ENCODE results near the gene MYO16.
"Not testable (repeated sequence)": the region's sequence is repeated elsewhere in the genome, so short reads cannot be mapped to it uniquely, and the experiment has no call there.

MYO16 gene

DNA sequence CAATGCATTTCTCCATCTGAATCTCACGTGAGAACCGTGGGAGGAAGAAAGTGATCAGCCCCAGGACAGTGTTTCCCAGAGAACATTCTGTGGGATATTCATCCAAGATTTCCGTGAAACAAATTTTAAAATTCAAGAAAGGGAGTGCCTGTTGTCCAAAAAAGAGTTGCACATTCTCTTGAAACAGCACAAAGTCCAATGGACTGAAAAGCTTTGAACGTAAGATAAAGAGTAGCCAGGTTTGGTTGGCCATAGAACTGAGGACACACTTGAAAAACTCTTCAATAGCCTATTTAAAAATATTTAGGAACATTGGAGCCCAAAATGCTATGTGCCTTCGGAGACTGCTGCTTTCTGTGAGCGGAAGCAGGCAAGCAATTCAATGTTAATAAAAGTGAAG lies 353.9 kb downstream of the MYO16 start:
- no peak for TF ChIP-seq YY1 (IDR thresholded peaks at IDR 0.05; ENCODE audit: insufficient read depth, insufficient read length)
- no peak for TF ChIP-seq SUZ12 (IDR thresholded peaks at IDR 0.05; ENCODE audit: extremely low read depth, insufficient read depth, insufficient read length)
- TF ChIP-seq ZNF274 (IDR thresholded peaks at IDR 0.05; ENCODE audit: low read depth, low read length), result no peak
- Histone ChIP-seq H3K27me3 (ENCODE audit: insufficient read depth, insufficient read length) (no peaks in the 10 kb centered on the region), H3K9me3 (ENCODE audit: insufficient read depth, low read length) (no peaks in the 10 kb centered on the region), H3K9ac (ENCODE audit: insufficient read length, low read depth) (no peak overlapping the region), H3K36me3 (ENCODE audit: insufficient read depth, insufficient read length, low read length) (no peaks in the 10 kb centered on the region), H3K4me1 (ENCODE audit: insufficient read depth, insufficient read length) (no peaks in the 10 kb centered on the region), H3K4me3 (ENCODE audit: insufficient read length, low read depth) (no peak overlapping the region)
- DNase-seq (ENCODE audit: low read depth, low spot score), result no peak

DNA sequence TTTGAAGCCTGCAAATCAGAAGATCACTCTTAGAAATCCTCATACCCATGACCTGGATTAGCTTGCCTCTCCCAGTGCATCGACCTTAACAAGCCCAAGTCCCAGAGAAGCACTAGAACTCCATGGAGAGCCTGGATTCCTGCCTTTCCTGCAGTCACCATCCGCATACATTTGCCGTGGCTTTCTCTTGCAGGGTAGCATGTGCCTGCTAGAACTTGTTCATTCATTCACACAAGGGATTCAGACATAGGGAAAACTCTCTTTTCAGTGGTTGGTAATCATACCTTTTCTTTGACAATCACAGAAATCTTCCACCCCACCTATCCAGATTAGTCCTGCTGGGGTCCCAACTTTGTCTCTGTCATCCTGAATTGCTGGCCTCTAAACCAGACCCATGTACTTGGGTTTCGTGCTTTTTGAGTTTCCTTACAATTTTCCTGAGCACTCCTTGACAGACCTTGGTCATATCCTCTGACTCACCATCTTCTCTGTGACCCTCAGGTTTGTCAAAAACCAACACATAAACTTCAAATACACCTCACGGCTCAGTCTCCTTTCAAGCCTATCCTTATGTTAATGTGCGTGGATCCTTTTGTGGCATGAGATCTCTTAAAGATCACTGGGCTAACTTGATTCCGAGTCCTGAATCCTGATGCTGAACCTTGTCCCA lies 355.0 kb downstream of the MYO16 start:
- no peak overlapping the region for H3K9ac ChIP-seq (ENCODE audit: insufficient read length, low read depth)
- H3K9me3 ChIP-seq (ENCODE audit: insufficient read depth, low read length), result no peaks in the 10 kb centered on the region
- TF ChIP-seq ZNF274 (IDR thresholded peaks at IDR 0.05; ENCODE audit: low read depth, low read length) (no peak), YY1 (IDR thresholded peaks at IDR 0.05; ENCODE audit: insufficient read depth, insufficient read length) (no peak), SUZ12 (IDR thresholded peaks at IDR 0.05; ENCODE audit: extremely low read depth, insufficient read depth, insufficient read length) (no peak)
- H3K4me1 ChIP-seq (ENCODE audit: insufficient read depth, insufficient read length), result no peaks in the 10 kb centered on the region
- H3K4me3 ChIP-seq (ENCODE audit: insufficient read length, low read depth), result no peak overlapping the region
- H3K27me3 ChIP-seq (ENCODE audit: insufficient read depth, insufficient read length), result no peaks in the 10 kb centered on the region
- H3K36me3 ChIP-seq (ENCODE audit: insufficient read depth, insufficient read length, low read length), result no peaks in the 10 kb centered on the region
- no peak for DNase-seq (ENCODE audit: low read depth, low spot score)

DNA sequence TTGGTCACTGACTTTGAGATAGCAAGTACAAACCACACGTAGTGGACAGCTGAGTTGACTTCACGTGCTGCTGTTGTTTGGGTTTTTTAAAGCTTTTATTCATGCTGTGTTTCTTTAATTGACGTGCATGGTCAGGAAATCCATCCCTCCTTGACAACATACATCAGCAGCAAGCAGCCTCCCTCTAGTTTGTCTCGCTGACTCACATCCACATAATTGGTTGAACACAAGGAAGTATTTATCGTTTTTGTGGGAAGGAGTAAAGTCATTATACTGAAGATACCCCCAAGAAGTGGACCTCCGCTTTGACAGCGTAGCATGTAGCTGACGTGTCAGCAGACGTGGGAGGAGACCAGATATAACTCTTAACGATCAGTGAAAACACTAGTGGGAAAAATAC lies 355.8 kb downstream of the MYO16 start:
- DNase-seq (ENCODE audit: low read depth, low spot score), result no peak
- no peaks in the 10 kb centered on the region for H3K36me3 ChIP-seq (ENCODE audit: insufficient read depth, insufficient read length, low read length)
- H3K9me3 ChIP-seq (ENCODE audit: insufficient read depth, low read length), result no peaks in the 10 kb centered on the region
- no peaks in the 10 kb centered on the region for H3K4me1 ChIP-seq (ENCODE audit: insufficient read depth, insufficient read length)
- H3K27me3 ChIP-seq (ENCODE audit: insufficient read depth, insufficient read length), result no peaks in the 10 kb centered on the region
- H3K4me3 ChIP-seq (ENCODE audit: insufficient read length, low read depth), result no peak overlapping the region
- H3K9ac ChIP-seq (ENCODE audit: insufficient read length, low read depth), result no peak overlapping the region
- TF ChIP-seq ZNF274 (IDR thresholded peaks at IDR 0.05; ENCODE audit: low read depth, low read length), result no peak
- no peak for TF ChIP-seq SUZ12 (IDR thresholded peaks at IDR 0.05; ENCODE audit: extremely low read depth, insufficient read depth, insufficient read length)
- TF ChIP-seq YY1 (IDR thresholded peaks at IDR 0.05; ENCODE audit: insufficient read depth, insufficient read length), result no peak

DNA sequence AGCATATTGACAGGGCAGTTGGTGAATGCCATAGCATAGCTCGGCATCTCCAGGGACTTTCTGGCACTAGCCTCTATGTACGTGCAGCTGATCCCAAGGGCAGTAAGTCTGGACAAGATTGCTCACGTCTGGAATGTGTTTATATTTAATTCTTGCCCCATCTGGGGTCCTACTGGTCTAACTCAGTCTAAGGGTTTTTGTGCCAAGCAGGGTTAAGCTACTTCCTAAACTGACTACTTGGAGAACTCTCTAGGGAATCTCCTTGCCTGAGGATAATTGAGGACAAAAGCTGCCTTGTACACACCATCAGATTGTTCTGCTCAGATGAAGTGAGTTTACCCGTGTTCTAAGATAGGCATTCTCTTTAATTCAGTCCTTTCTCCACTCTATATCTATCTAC lies 358.1 kb downstream of the MYO16 start:
- no peak for TF ChIP-seq YY1 (IDR thresholded peaks at IDR 0.05; ENCODE audit: insufficient read depth, insufficient read length)
- TF ChIP-seq SUZ12 (IDR thresholded peaks at IDR 0.05; ENCODE audit: extremely low read depth, insufficient read depth, insufficient read length), result no peak
- no peak for TF ChIP-seq ZNF274 (IDR thresholded peaks at IDR 0.05; ENCODE audit: low read depth, low read length)
- DNase-seq (ENCODE audit: low read depth, low spot score), result no peak

DNA sequence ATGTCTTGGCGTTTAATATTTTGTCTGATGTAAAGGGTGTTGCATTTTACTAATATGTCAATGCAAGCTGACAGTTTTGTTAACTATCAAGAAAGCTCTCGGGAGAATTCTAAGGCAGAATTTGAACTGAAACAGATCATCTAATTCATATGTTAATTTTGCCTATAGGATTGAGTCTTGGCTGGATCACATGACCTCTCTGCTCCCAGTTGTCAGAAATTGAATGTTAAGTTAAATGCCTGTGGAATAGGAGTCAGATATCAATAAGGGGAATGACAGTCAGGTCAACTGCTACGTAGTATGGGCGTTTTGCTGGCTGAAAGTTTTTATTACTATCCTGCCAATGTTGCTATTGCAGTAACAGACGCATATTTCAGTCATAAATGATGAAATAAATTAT lies 358.5 kb downstream of the MYO16 start:
- H3K9me3 ChIP-seq (ENCODE audit: insufficient read depth, low read length), result no peaks in the 10 kb centered on the region
- H3K4me3 ChIP-seq (ENCODE audit: insufficient read length, low read depth), result no peak overlapping the region
- H3K9ac ChIP-seq (ENCODE audit: insufficient read length, low read depth), result no peak overlapping the region
- H3K36me3 ChIP-seq (ENCODE audit: insufficient read depth, insufficient read length, low read length), result no peaks in the 10 kb centered on the region
- H3K27me3 ChIP-seq (ENCODE audit: insufficient read depth, insufficient read length), result no peaks in the 10 kb centered on the region
- no peak for DNase-seq (ENCODE audit: low read depth, low spot score)
- H3K4me1 ChIP-seq (ENCODE audit: insufficient read depth, insufficient read length), result no peaks in the 10 kb centered on the region
- no peak for TF ChIP-seq YY1 (IDR thresholded peaks at IDR 0.05; ENCODE audit: insufficient read depth, insufficient read length)

More for the DNA sequence above, 358.1 kb downstream of the MYO16 start:
- H3K27me3 ChIP-seq (ENCODE audit: insufficient read depth, insufficient read length), result no peaks in the 10 kb centered on the region
- no peak overlapping the region for H3K4me3 ChIP-seq (ENCODE audit: insufficient read length, low read depth)
- no peak overlapping the region for H3K9ac ChIP-seq (ENCODE audit: insufficient read length, low read depth)
- H3K9me3 ChIP-seq (ENCODE audit: insufficient read depth, low read length), result no peaks in the 10 kb centered on the region
- H3K36me3 ChIP-seq (ENCODE audit: insufficient read depth, insufficient read length, low read length), result no peaks in the 10 kb centered on the region
- H3K4me1 ChIP-seq (ENCODE audit: insufficient read depth, insufficient read length), result no peaks in the 10 kb centered on the region

DNA sequence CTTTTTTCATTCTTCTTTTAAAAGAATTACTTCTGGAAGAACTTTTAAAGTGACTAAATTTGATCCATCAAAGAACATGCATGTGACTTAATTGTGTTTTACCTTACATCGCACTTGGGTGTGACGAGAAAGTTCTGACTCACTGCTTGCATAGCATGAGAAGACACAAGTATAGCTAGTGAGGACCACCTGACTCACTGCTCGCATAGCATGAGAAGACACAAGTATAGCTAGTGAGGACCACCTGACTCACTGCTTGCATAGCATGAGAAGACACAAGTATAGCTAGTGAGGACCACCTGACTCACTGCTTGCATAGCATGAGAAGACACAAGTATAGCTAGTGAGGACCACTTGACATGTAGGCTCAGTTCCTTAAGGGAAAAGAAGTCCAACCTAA lies 362.0 kb downstream of the MYO16 start:
- H3K4me3 ChIP-seq (ENCODE audit: insufficient read length, low read depth); H3K27me3 ChIP-seq (ENCODE audit: insufficient read depth, insufficient read length); H3K9ac ChIP-seq (ENCODE audit: insufficient read length, low read depth); H3K4me1 ChIP-seq (ENCODE audit: insufficient read depth, insufficient read length); H3K36me3 ChIP-seq (ENCODE audit: insufficient read depth, insufficient read length, low read length); H3K9me3 ChIP-seq (ENCODE audit: insufficient read depth, low read length); DNase-seq (ENCODE audit: low read depth, low spot score): not testable (repeated sequence)

DNA sequence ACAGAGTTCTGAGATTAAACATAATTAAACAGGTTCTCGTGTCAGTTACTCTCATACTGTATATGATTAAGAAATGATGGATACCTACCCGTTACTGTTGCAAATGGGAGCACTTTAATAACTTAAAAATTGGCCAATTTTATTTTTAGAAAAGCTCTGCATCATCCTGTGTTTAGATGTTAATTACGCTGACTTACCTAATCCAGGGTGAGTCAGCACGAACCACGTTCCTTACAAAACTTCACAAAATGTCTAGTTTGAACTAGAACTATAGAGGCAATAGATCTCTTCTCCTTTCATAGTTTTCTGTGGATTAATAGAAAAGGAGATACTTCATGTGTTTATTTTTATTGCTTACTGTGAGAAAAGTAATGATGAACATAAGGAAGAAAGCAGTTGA lies 363.9 kb downstream of the MYO16 start:
- no peak overlapping the region for H3K9ac ChIP-seq (ENCODE audit: insufficient read length, low read depth)
- no peaks in the 10 kb centered on the region for H3K4me1 ChIP-seq (ENCODE audit: insufficient read depth, insufficient read length)
- no peaks in the 10 kb centered on the region for H3K9me3 ChIP-seq (ENCODE audit: insufficient read depth, low read length)
- no peaks in the 10 kb centered on the region for H3K27me3 ChIP-seq (ENCODE audit: insufficient read depth, insufficient read length)
- DNase-seq (ENCODE audit: low read depth, low spot score), result no peak
- H3K4me3 ChIP-seq (ENCODE audit: insufficient read length, low read depth), result no peak overlapping the region
- no peak for TF ChIP-seq SUZ12 (IDR thresholded peaks at IDR 0.05; ENCODE audit: extremely low read depth, insufficient read depth, insufficient read length)
- no peak for TF ChIP-seq YY1 (IDR thresholded peaks at IDR 0.05; ENCODE audit: insufficient read depth, insufficient read length)
- no peak for TF ChIP-seq ZNF274 (IDR thresholded peaks at IDR 0.05; ENCODE audit: low read depth, low read length)
- no peaks in the 10 kb centered on the region for H3K36me3 ChIP-seq (ENCODE audit: insufficient read depth, insufficient read length, low read length)

DNA sequence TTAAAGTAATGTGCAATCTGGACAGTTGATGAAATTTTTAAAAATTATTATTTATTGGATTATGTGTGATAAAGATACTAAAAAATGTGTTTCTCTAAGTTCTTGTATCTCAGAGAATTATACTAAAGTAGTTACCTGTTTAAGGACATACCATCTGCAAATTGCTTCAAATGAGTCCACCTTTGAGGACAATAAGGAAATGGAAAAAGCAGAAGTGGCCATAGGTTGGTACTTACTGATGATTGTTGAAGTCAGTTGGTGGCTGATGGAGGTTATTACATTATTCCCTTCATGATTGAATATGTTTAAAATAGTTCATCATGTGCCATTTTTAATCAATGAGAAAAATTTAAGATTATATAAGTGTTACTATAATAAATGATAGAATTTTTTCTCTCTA lies 367.0 kb downstream of the MYO16 start:
- TF ChIP-seq ZNF274 (IDR thresholded peaks at IDR 0.05; ENCODE audit: low read depth, low read length), result no peak
- no peak for DNase-seq (ENCODE audit: low read depth, low spot score)
- no peak overlapping the region for H3K9ac ChIP-seq (ENCODE audit: insufficient read length, low read depth)
- no peaks in the 10 kb centered on the region for H3K9me3 ChIP-seq (ENCODE audit: insufficient read depth, low read length)
- no peaks in the 10 kb centered on the region for H3K4me1 ChIP-seq (ENCODE audit: insufficient read depth, insufficient read length)
- H3K36me3 ChIP-seq (ENCODE audit: insufficient read depth, insufficient read length, low read length), result no peaks in the 10 kb centered on the region
- H3K27me3 ChIP-seq (ENCODE audit: insufficient read depth, insufficient read length), result no peaks in the 10 kb centered on the region
- no peak overlapping the region for H3K4me3 ChIP-seq (ENCODE audit: insufficient read length, low read depth)
